Hematopoietic multipotent progenitor cell treated with erythropoietin and hydrocortisone succinate and interleukin-3 and kit ligand, for 17 days (in vitro differentiated cells): ENCODE results near the gene TRAF7.

Experiments used
- DNase-seq: peaks from one replicate; pipeline ENCODE4 v3.0.0-alpha.2; 2015; ENCODE audit warnings: low spot score

TRAF7 gene

GRCh38 chr16:2223942-2224486 lies 68.4 kb downstream of the TRAF7 start:
- DNase-seq, result peak; percentile 58

GRCh38 chr16:2226245-2226793 lies 70.7 kb downstream of the TRAF7 start:
- DNase-seq, result no peak

GRCh38 chr16:2226918-2227317 lies 71.3 kb downstream of the TRAF7 start:
- no peak for DNase-seq
